SK-N-SH (cell line): ENCODE results near the gene NLRP9. TPM values are rescaled to one million over a fixed set of nuclear protein-coding genes. Genes with fewer than 3 reads are reported as not detected.

Experiments
- CTCF ChIA-PET: fragments of 300-600, 350-600 bp; formaldehyde crosslinking; extraction: SDS; loops from one replicate; lab custom pipeline; 2021; lab: Yijun Ruan, JAX
- POLR2A ChIA-PET: fragments of 350-600 bp; sonication (Branson Sonifier 250); formaldehyde crosslinking; extraction: SDS; loops from one replicate; lab custom pipeline; 2020; ENCODE audit warnings: antibody characterized with exemption, inconsistent platforms; lab: Yijun Ruan, JAX
- DNase-seq: peaks from one replicate; pipeline ENCODE4 v3.0.0; 2012
- H2AFZ ChIP-seq: fragments of 200-600 bp; sonication (generic); 2 replicates; pipeline ENCODE4 v1.8.1; 2016; ENCODE audit warnings: antibody characterized with exemption, mild to moderate bottlenecking, low read depth
- H3F3A ChIP-seq: fragments of 200-600 bp; sonication (generic); replicated peaks from 2 replicates; pipeline ENCODE3; 2016; ENCODE audit warnings: antibody characterized with exemption, mild to moderate bottlenecking; ENCODE audit not compliant: insufficient read depth
- H3K27ac ChIP-seq, 2 experiments: fragments of 200-500 bp in 1 of 2; fragments of 200-600 bp in 1 of 2; sonication (Bioruptor generic) in 1 of 2; sonication (generic), shearing (Covaris generic) in 1 of 2; 2 replicates each; pipeline versions ENCODE4 v1.5.1 to v1.6.1; 2014 to 2016; ENCODE audit warnings: low read depth in 2 of 2, inconsistent platforms in 1 of 2, low read length in 1 of 2, mild to moderate bottlenecking in 1 of 2, mixed read lengths in 1 of 2
- H3K27me3 ChIP-seq: fragments of 200-600 bp; sonication (generic), shearing (Covaris generic); 2 replicates; pipeline ENCODE4 v1.6.1; 2016; ENCODE audit warnings: mixed run types; ENCODE audit not compliant: insufficient read depth
- H3K36me3 ChIP-seq, 2 experiments: fragments of 200-500 bp in 1 of 2; fragments of 200-600 bp in 1 of 2; sonication (Bioruptor generic) in 1 of 2; sonication (generic) in 1 of 2; replicated peaks in 1 of 2; 2 replicates each; pipeline versions ENCODE3 to v1.5.1; 2014 to 2016; ENCODE audit warnings: low read length in 1 of 2, mild to moderate bottlenecking in 1 of 2; ENCODE audit not compliant: insufficient read depth in 2 of 2, control insufficient read depth in 1 of 2
- H3K4me1 ChIP-seq, 2 experiments: fragments of 200-500 bp in 1 of 2; fragments of 200-600 bp in 1 of 2; sonication (Bioruptor generic) in 1 of 2; sonication (generic), shearing (Covaris generic) in 1 of 2; 2 replicates each; pipeline versions ENCODE4 v1.5.1 to v1.6.1; 2014 to 2016; ENCODE audit warnings: low read depth in 1 of 2, low read length in 1 of 2, mixed run types in 1 of 2; ENCODE audit not compliant: insufficient read depth in 2 of 2, control insufficient read depth in 1 of 2
- H3K4me2 ChIP-seq: fragments of 200-600 bp; sonication (generic), shearing (Covaris generic); 2 replicates; pipeline ENCODE4 v1.6.1; 2017; ENCODE audit warnings: mixed run types
- H3K4me3 ChIP-seq, 2 experiments: fragments of 200-500 bp in 1 of 2; fragments of 200-600 bp in 1 of 2; sonication (Bioruptor generic) in 1 of 2; sonication (generic), shearing (Covaris generic) in 1 of 2; 2 replicates each; pipeline versions ENCODE4 v1.5.1 to v1.8.1; 2014 to 2016; ENCODE audit warnings: low read depth in 2 of 2, inconsistent platforms in 1 of 2, low read length in 1 of 2, mild to moderate bottlenecking in 1 of 2, mixed read lengths in 1 of 2, moderate library complexity in 1 of 2
- H3K79me2 ChIP-seq: fragments of 200-600 bp; sonication (generic); 2 replicates; pipeline ENCODE4 v1.8.1; 2017; ENCODE audit warnings: mild to moderate bottlenecking; ENCODE audit not compliant: insufficient read depth
- H3K9ac ChIP-seq: fragments of 200-600 bp; sonication (generic); 2 replicates; pipeline ENCODE4 v1.6.1; 2017; ENCODE audit warnings: mixed run types
- H3K9me2 ChIP-seq: fragments of 200-600 bp; sonication (generic); 2 replicates; pipeline ENCODE4 v1.6.1; 2017; ENCODE audit warnings: mixed run types
- H3K9me3 ChIP-seq: fragments of 200-600 bp; sonication (generic); 2 replicates; pipeline ENCODE4 v1.6.1; 2017; ENCODE audit warnings: mixed run types, mild to moderate bottlenecking, moderate library complexity
- H4K20me1 ChIP-seq: fragments of 200-600 bp; sonication (generic); 2 replicates; pipeline ENCODE4 v1.6.1; 2017; ENCODE audit warnings: mild to moderate bottlenecking, mixed run types; ENCODE audit not compliant: insufficient read depth
- CHD2 ChIP-seq: fragments of 150-350 bp; IDR thresholded peaks from 2 replicates; pipeline ENCODE4 v1.6.1; 2018; ENCODE audit warnings: low read length; ENCODE audit not compliant: partially characterized antibody
- FOXM1 ChIP-seq: IDR thresholded peaks from 2 replicates; pipeline ENCODE4 v1.4.0; 2012; ENCODE audit warnings: low read depth, mild to moderate bottlenecking
- GATA2 ChIP-seq: sonication (generic); formaldehyde crosslinking; IDR thresholded peaks from 2 replicates; pipeline ENCODE4 v1.5.0; 2020; ENCODE audit warnings: mild to moderate bottlenecking, missing genetic modification reagents
- JUND ChIP-seq: IDR thresholded peaks from 2 replicates; pipeline ENCODE4 v1.4.0; 2012
- MEF2A ChIP-seq: IDR thresholded peaks from 2 replicates; pipeline ENCODE4 v1.4.0; 2012; ENCODE audit warnings: low read depth, borderline replicate concordance
- MXI1 ChIP-seq: IDR thresholded peaks from 2 replicates; pipeline ENCODE4 v1.6.1; 2012; ENCODE audit warnings: mild to moderate bottlenecking, low read depth, low read length, improper control_type of control experiment
- SIN3A ChIP-seq: IDR thresholded peaks from 2 replicates; pipeline ENCODE4 v1.6.1; 2012; ENCODE audit warnings: low read depth, mild to moderate bottlenecking, low read length, moderate library complexity, borderline replicate concordance
- TAF1 ChIP-seq: IDR thresholded peaks from 2 replicates; pipeline ENCODE4 v1.6.1; 2012; ENCODE audit warnings: low read depth, mild to moderate bottlenecking, low read length, moderate library complexity, borderline replicate concordance
- TEAD4 ChIP-seq: IDR thresholded peaks from 2 replicates; pipeline ENCODE4 v1.4.0; 2012; ENCODE audit warnings: mild to moderate bottlenecking, borderline replicate concordance; ENCODE audit not compliant: insufficient read depth
- YY1 ChIP-seq: IDR thresholded peaks from 2 replicates; pipeline ENCODE4 v1.4.0; 2012; ENCODE audit warnings: low read depth, mild to moderate bottlenecking
- WGBS: methylation state at CpG from one replicate; pipeline ENCODE4 v1.1.6; 2017; ENCODE audit warnings: low lambda C conversion rate; 5-methylcytosine and 5-hydroxymethylcytosine counted together
- polyA plus RNA-seq, 3 experiments: library from polyadenylated mRNA; depleted of rRNA; stranded (reverse); fragments of >200 nt; gene quantifications; 2 replicates each; pipeline ENCODE4 v1.2.3, GENCODE V29; 2012
- TF ChIP-seq, protein P1 (sequence below): fragments of 150-350 bp; IDR thresholded peaks from 2 replicates; pipeline ENCODE4 v1.6.1; 2016; ENCODE audit warnings: mild to moderate bottlenecking, low read depth, low read length
- TF ChIP-seq, protein P2 (sequence below): IDR thresholded peaks from 2 replicates; pipeline ENCODE4 v1.4.0; 2012; ENCODE audit warnings: low read depth, borderline replicate concordance
- TF ChIP-seq, protein P3 (sequence below): IDR thresholded peaks from 2 replicates; pipeline ENCODE4 v1.4.0; 2012; ENCODE audit warnings: low read depth, borderline replicate concordance

Gene NLRP9
- polyA plus RNA-seq, 1 of the 3 experiments (the other 2 are of a cell fraction), result not detected

DNA sequence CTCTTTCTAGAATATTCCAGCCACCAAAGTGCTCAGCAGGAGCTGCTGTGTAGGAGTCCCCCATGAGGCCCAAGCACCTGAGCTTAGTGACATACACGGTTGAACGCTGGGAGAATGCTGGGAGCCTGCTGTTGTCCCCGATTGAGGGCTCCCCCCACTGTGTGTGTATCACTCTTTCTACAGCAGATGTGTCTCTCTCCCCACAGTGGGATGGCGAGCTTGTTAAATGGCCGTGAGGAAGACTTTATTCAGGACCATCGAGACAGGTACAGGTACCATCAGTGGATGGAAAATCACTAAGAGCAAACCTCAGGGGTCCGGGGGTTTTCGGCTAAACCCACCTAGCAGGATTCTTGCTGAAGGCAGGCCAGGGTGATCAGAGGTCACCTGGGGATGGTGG, 40.5 kb downstream of the NLRP9 start:
- no peak overlapping the region for H2AFZ ChIP-seq
- CTCF ChIA-PET, result no interaction called here

DNA sequence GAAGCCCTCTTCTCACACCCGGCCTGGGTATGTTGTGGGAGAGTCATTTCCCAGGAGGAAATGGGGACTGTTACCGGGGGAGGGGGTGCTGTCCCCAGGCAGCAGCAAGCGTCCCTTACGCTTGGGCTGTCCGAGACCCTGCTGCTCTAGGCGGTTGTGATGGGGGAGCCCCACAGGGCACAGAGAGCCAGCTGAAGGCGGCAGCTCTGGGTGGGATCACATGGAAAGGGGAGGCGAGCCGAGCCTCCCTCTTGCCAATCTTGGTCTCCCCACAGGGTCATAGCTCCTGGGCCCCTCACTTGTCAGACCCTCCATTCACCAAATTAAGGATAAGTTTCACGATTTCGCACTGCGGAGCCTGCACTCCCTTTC, 41.1 kb downstream of the NLRP9 start:
- Histone ChIP-seq H3K9me2 (no peaks in the 10 kb centered on the region), H4K20me1 (no peaks in the 10 kb centered on the region), H3K4me2 (no peak overlapping the region), H3K79me2 (no peaks in the 10 kb centered on the region), H3F3A (no peaks in the 10 kb centered on the region), H3K4me3 (no peak overlapping the region), H3K4me1 (no peaks in the 10 kb centered on the region; a peak in 1 of 4 replicates), H3K9ac (no peak overlapping the region), H2AFZ (no peak overlapping the region), H3K9me3 (no peaks in the 10 kb centered on the region), H3K27ac (no peak overlapping the region), H3K36me3 (peaks cover 0 to 57% of the 10 kb centered on the region in 2 experiments), H3K27me3 (no peaks in the 10 kb centered on the region)
- ChIA-PET CTCF (no interaction called here), POLR2A (no interaction called here)
- DNase-seq, result no peak
- TF ChIP-seq, protein P1, sequence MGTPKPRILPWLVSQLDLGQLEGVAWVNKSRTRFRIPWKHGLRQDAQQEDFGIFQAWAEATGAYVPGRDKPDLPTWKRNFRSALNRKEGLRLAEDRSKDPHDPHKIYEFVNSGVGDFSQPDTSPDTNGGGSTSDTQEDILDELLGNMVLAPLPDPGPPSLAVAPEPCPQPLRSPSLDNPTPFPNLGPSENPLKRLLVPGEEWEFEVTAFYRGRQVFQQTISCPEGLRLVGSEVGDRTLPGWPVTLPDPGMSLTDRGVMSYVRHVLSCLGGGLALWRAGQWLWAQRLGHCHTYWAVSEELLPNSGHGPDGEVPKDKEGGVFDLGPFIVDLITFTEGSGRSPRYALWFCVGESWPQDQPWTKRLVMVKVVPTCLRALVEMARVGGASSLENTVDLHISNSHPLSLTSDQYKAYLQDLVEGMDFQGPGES, result no peak
- TF ChIP-seq SIN3A (no peak), FOXM1 (no peak), TAF1 (no peak)
- TF ChIP-seq, protein P2, sequence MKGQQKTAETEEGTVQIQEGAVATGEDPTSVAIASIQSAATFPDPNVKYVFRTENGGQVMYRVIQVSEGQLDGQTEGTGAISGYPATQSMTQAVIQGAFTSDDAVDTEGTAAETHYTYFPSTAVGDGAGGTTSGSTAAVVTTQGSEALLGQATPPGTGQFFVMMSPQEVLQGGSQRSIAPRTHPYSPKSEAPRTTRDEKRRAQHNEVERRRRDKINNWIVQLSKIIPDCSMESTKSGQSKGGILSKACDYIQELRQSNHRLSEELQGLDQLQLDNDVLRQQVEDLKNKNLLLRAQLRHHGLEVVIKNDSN, result no peak
- 93% methylated on average over 5 of the region's 12 CpGs for WGBS

More for the DNA sequence above, 40.5 kb downstream of the NLRP9 start:
- H3K9me2 ChIP-seq, result no peaks in the 10 kb centered on the region
- 92% methylated on average over 8 of the region's 8 CpGs for WGBS
- H3K36me3 ChIP-seq, result peaks cover 0 to 52% of the 10 kb centered on the region in 2 experiments
- H4K20me1 ChIP-seq, result no peaks in the 10 kb centered on the region
- no peaks in the 10 kb centered on the region for H3K9me3 ChIP-seq
- H3F3A ChIP-seq, result no peaks in the 10 kb centered on the region
- no peak for TF ChIP-seq JUND
- TF ChIP-seq MEF2A, result no peak
- TF ChIP-seq FOXM1, result no peak
- no peak for TF ChIP-seq YY1
- TF ChIP-seq MXI1, result no peak
- TF ChIP-seq TEAD4, result no peak
- no peak for TF ChIP-seq GATA2 (CRISPR knock-in tag)
- TF ChIP-seq TAF1, result no peak
- TF ChIP-seq, protein P2, result no peak
- TF ChIP-seq, protein P3, sequence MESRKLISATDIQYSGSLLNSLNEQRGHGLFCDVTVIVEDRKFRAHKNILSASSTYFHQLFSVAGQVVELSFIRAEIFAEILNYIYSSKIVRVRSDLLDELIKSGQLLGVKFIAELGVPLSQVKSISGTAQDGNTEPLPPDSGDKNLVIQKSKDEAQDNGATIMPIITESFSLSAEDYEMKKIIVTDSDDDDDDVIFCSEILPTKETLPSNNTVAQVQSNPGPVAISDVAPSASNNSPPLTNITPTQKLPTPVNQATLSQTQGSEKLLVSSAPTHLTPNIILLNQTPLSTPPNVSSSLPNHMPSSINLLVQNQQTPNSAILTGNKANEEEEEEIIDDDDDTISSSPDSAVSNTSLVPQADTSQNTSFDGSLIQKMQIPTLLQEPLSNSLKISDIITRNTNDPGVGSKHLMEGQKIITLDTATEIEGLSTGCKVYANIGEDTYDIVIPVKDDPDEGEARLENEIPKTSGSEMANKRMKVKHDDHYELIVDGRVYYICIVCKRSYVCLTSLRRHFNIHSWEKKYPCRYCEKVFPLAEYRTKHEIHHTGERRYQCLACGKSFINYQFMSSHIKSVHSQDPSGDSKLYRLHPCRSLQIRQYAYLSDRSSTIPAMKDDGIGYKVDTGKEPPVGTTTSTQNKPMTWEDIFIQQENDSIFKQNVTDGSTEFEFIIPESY, result no peak
- TF ChIP-seq CHD2, result no peak
- H3K9ac ChIP-seq, result no peak overlapping the region
- H3K27me3 ChIP-seq, result no peaks in the 10 kb centered on the region
- H3K27ac ChIP-seq, result no peak overlapping the region
- H3K4me2 ChIP-seq, result no peak overlapping the region
- H3K4me1 ChIP-seq, result no peaks in the 10 kb centered on the region; a peak in 1 of 4 replicates
- DNase-seq, result no peak
- no peaks in the 10 kb centered on the region for H3K79me2 ChIP-seq
- POLR2A ChIA-PET, result no interaction called here
- H3K4me3 ChIP-seq, result no peak overlapping the region
